Colonic mucosa (tissue), 4 donors: Measurements from ENCODE around the gene APC2. TPM values are rescaled to one million over a fixed set of nuclear protein-coding genes. Genes with fewer than 3 reads are reported as not detected.

Experiments
- DNase-seq: peaks from one replicate; pipeline ENCODE4 v3.0.0-alpha.2; 2020
- H3K27ac ChIP-seq: fragments of 200-600 bp; one replicate; pipeline ENCODE4 v1.8.0; 2021
- H3K27me3 ChIP-seq: fragments of 200-600 bp; one replicate; pipeline ENCODE4 v1.8.0; 2021
- H3K36me3 ChIP-seq: fragments of 200-600 bp; one replicate; pipeline ENCODE4 v1.8.0; 2021
- H3K4me1 ChIP-seq: fragments of 200-600 bp; one replicate; pipeline ENCODE4 v1.8.0; 2021; ENCODE audit warnings: mild to moderate bottlenecking
- H3K4me3 ChIP-seq: fragments of 200-600 bp; one replicate; pipeline ENCODE4 v1.8.0; 2021
- H3K9ac ChIP-seq, 2 donors: one replicate each; pipeline ENCODE4 v1.7.0; 2013; ENCODE audit warnings: control low read depth in 2 of 2, low read depth in 2 of 2, low read length in 2 of 2
- H3K9me3 ChIP-seq: fragments of 200-600 bp; one replicate; pipeline ENCODE4 v1.8.0; 2021
- intact Hi-C: fragments of 100-400 bp; cut with DNase I; formaldehyde crosslinking; loops from one replicate; pipeline ENCODE4 v1.14.1; 2022
- total RNA-seq, 2 donors: library from RNA; stranded (reverse); fragmentation: NEBNext Ultra II Directional in 1 of 2; extraction: Animal tissue kit (Norgen Biotek cat#: 25700) in 1 of 2; gene quantifications; one replicate each; pipeline ENCODE4 v1.2.1, GENCODE V29; 2021
- TF ChIP-seq, protein P1 (sequence below): fragments of 200-600 bp; IDR thresholded peaks from one replicate; pipeline ENCODE4 v1.8.0; 2022; ENCODE audit warnings: antibody characterized with exemption, mild to moderate bottlenecking
- donor health status: healthy.
- donor health status: DM: no; HTN: no; CAD: no.
- donor health status: DM: no; HTN: no; CAD: no.

Gene APC2
- total RNA-seq, 2 donors from 2014 or later, result 0.05 to 0.42 TPM

GRCh38 chr19:1465191-1466016 lies 15.5 kb downstream of the APC2 start:
- Histone ChIP-seq H3K9me3 (no peaks in the 10 kb centered on the region), H3K9ac (no peak overlapping the region), H3K4me3 (no peak overlapping the region), H3K27ac (no peak overlapping the region), H3K4me1 (peaks cover 24% of the 10 kb centered on the region), H3K36me3 (no peaks in the 10 kb centered on the region), H3K27me3 (peaks cover 52% of the 10 kb centered on the region)
- peak; percentile 63 for DNase-seq
- TF ChIP-seq, protein P1, sequence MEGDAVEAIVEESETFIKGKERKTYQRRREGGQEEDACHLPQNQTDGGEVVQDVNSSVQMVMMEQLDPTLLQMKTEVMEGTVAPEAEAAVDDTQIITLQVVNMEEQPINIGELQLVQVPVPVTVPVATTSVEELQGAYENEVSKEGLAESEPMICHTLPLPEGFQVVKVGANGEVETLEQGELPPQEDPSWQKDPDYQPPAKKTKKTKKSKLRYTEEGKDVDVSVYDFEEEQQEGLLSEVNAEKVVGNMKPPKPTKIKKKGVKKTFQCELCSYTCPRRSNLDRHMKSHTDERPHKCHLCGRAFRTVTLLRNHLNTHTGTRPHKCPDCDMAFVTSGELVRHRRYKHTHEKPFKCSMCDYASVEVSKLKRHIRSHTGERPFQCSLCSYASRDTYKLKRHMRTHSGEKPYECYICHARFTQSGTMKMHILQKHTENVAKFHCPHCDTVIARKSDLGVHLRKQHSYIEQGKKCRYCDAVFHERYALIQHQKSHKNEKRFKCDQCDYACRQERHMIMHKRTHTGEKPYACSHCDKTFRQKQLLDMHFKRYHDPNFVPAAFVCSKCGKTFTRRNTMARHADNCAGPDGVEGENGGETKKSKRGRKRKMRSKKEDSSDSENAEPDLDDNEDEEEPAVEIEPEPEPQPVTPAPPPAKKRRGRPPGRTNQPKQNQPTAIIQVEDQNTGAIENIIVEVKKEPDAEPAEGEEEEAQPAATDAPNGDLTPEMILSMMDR, result peak; percentile 64
- intact Hi-C loops, result no loop called here

GRCh38 chr19:1466018-1466460 lies 16.1 kb downstream of the APC2 start:
- Histone ChIP-seq H3K27me3 (peaks cover 58% of the 10 kb centered on the region), H3K36me3 (no peaks in the 10 kb centered on the region), H3K4me1 (peaks cover 31% of the 10 kb centered on the region), H3K9ac (no peak overlapping the region), H3K4me3 (no peak overlapping the region), H3K9me3 (no peaks in the 10 kb centered on the region), H3K27ac (no peak overlapping the region)
- TF ChIP-seq, protein P1, result no peak
- intact Hi-C loops, result no loop called here
- DNase-seq, result no peak

DNA sequence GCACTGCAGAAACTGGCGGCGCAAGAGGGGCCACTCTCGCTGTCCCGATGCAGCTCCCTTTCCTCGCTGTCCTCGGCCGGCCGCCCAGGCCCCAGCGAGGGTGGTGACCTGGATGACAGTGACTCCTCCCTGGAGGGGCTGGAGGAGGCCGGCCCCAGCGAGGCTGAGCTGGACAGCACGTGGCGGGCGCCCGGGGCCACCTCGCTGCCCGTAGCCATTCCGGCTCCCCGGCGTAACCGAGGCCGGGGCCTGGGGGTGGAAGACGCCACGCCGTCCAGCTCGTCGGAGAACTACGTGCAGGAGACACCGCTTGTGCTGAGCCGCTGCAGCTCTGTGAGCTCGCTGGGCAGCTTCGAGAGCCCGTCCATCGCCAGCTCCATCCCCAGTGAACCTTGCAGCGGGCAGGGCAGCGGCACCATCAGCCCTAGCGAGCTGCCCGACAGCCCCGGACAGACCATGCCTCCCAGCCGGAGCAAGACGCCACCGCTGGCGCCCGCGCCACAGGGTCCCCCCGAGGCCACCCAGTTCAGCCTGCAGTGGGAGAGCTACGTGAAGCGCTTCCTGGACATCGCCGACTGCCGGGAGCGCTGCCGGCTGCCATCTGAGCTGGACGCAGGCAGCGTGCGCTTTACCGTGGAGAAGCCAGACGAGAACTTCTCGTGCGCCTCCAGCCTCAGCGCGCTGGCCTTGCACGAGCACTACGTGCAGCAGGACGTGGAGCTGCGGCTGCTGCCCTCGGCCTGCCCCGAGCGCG lies 16.7 kb downstream of the APC2 start:
- no peak for DNase-seq

GRCh38 chr19:1467215-1467489 lies 17.2 kb downstream of the APC2 start:
- H3K9ac ChIP-seq, result no peak overlapping the region
- intact Hi-C loops, result no loop called here
- peaks cover 69% of the 10 kb centered on the region for H3K27me3 ChIP-seq
- no peaks in the 10 kb centered on the region for H3K36me3 ChIP-seq
- TF ChIP-seq, protein P1, result no peak
- no peak overlapping the region for H3K4me3 ChIP-seq
- H3K27ac ChIP-seq, result no peak overlapping the region
- no peaks in the 10 kb centered on the region for H3K9me3 ChIP-seq
- H3K4me1 ChIP-seq, result peaks cover 37% of the 10 kb centered on the region
- no peak for DNase-seq

More for the DNA sequence above, 16.7 kb downstream of the APC2 start:
- Histone ChIP-seq H3K9ac (no peak overlapping the region), H3K27me3 (peaks cover 64% of the 10 kb centered on the region), H3K9me3 (no peaks in the 10 kb centered on the region), H3K4me1 (peaks cover 37% of the 10 kb centered on the region), H3K4me3 (no peak overlapping the region), H3K27ac (no peak overlapping the region), H3K36me3 (no peaks in the 10 kb centered on the region)
- TF ChIP-seq, protein P1, result no peak
- intact Hi-C loops, result no loop called here

GRCh38 chr19:1467490-1468273 lies 17.8 kb downstream of the APC2 start:
- Histone ChIP-seq H3K27me3 (peaks cover 74% of the 10 kb centered on the region), H3K9me3 (no peaks in the 10 kb centered on the region), H3K4me3 (no peak overlapping the region), H3K4me1 (peaks cover 37% of the 10 kb centered on the region), H3K9ac (no peak overlapping the region), H3K27ac (no peak overlapping the region), H3K36me3 (no peaks in the 10 kb centered on the region)
- intact Hi-C loops, result no loop called here
- TF ChIP-seq, protein P1, result no peak
- no peak for DNase-seq
